Measurements from ENCODE around the gene EXOC3L2.

EXOC3L2 gene

GRCh38 chr19:45179072-45179891 is 65.9 kb downstream of the EXOC3L2 start:
- DNase-seq, result peak; percentile 26 to 76 (median 50)

- peak; percentile 99 to 100 (median 100) for DNase-seq
Observed at GRCh38 chr19:45178262-45179071, 66.7 kb downstream of the EXOC3L2 start, which contains the start of gene BLOC1S3. Gene BLOC1S3, plus strand, starts transcription at chr19:45178784. Its CDS starts 513 bp downstream, at chr19:45179297.

GRCh38 chr19:45177817-45178261 is 67.4 kb downstream of the EXOC3L2 start, which contains the start of gene TRAPPC6A:
Gene TRAPPC6A, minus strand, starts transcription at chr19:45178237. Its CDS starts 19 bp downstream, at chr19:45178218.
- DNase-seq, result peak in 1 of 3 experiments; percentile 91

- peak in 1 of 3 experiments; percentile 54 for DNase-seq
Observed at GRCh38 chr19:45175515-45176345, 69.5 kb downstream of the EXOC3L2 start.

GRCh38 chr19:45173816-45174215 is 71.4 kb downstream of the EXOC3L2 start:
- DNase-seq, result no peak

- no peak for DNase-seq
Observed at GRCh38 chr19:45172611-45173208, 72.5 kb downstream of the EXOC3L2 start.

GRCh38 chr19:45172173-45172572 is 73.0 kb downstream of the EXOC3L2 start:
- peak in 2 of 3 experiments; percentile 28 to 50 for DNase-seq

GRCh38 chr19:45171211-45171623 is 74.0 kb downstream of the EXOC3L2 start:
- no peak for DNase-seq

- no peak for DNase-seq
Observed at GRCh38 chr19:45170146-45171106, 74.8 kb downstream of the EXOC3L2 start.

- DNase-seq, result no peak
Observed at GRCh38 chr19:45169602-45170001, 75.6 kb downstream of the EXOC3L2 start.

GRCh38 chr19:45168767-45169351 is 76.3 kb downstream of the EXOC3L2 start:
- DNase-seq, result peak; percentile 14 to 28 (median 25)

- peak; percentile 64 to 83 (median 77) for DNase-seq
Observed at GRCh38 chr19:45166723-45167252, 78.4 kb downstream of the EXOC3L2 start.

- DNase-seq, result peak in 1 of 3 experiments; percentile 23
Observed at GRCh38 chr19:45164577-45165335, 80.5 kb downstream of the EXOC3L2 start.

GRCh38 chr19:45163751-45164460 is 81.3 kb downstream of the EXOC3L2 start:
- no peak for DNase-seq

- DNase-seq, result no peak
Observed at GRCh38 chr19:45163156-45163555, 82.1 kb downstream of the EXOC3L2 start.

- no peak for DNase-seq
Observed at GRCh38 chr19:45162608-45163143, 82.5 kb downstream of the EXOC3L2 start.
